ENCODE measurements around the gene RNF123.

RNF123 gene

DNA sequence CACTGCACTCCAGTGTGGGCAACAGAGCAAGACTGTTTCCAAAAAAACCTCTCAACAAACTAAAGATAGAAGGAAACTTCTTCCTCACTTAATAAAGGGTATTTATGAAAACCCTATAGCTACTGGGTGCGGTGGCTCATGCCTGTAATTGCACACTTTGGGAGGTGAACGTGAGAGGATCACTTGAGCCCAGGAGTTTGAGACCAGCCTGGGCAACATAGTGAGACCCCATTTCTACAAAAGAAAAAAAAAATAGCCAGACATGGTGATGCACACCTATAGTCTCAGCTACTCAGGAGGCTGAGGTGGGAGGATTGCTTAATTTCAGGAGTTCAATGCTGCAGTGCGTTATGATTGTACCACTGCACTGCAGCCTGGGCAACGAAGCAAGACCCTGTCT is 74.6 kb downstream of the RNF123 start:
- TF ChIP-seq POLR2AphosphoS5 (IDR thresholded peaks at IDR 0.05; ENCODE audit: low read depth, low read length): no peak
- TF ChIP-seq TAF1 (IDR thresholded peaks at IDR 0.05; ENCODE audit: borderline replicate concordance, insufficient read depth, low read length): no peak
- TF ChIP-seq, protein P1, sequence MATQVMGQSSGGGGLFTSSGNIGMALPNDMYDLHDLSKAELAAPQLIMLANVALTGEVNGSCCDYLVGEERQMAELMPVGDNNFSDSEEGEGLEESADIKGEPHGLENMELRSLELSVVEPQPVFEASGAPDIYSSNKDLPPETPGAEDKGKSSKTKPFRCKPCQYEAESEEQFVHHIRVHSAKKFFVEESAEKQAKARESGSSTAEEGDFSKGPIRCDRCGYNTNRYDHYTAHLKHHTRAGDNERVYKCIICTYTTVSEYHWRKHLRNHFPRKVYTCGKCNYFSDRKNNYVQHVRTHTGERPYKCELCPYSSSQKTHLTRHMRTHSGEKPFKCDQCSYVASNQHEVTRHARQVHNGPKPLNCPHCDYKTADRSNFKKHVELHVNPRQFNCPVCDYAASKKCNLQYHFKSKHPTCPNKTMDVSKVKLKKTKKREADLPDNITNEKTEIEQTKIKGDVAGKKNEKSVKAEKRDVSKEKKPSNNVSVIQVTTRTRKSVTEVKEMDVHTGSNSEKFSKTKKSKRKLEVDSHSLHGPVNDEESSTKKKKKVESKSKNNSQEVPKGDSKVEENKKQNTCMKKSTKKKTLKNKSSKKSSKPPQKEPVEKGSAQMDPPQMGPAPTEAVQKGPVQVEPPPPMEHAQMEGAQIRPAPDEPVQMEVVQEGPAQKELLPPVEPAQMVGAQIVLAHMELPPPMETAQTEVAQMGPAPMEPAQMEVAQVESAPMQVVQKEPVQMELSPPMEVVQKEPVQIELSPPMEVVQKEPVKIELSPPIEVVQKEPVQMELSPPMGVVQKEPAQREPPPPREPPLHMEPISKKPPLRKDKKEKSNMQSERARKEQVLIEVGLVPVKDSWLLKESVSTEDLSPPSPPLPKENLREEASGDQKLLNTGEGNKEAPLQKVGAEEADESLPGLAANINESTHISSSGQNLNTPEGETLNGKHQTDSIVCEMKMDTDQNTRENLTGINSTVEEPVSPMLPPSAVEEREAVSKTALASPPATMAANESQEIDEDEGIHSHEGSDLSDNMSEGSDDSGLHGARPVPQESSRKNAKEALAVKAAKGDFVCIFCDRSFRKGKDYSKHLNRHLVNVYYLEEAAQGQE (IDR thresholded peaks at IDR 0.05; ENCODE audit: insufficient read depth in 1 of 2, low read depth in 2 of 2, low read length in 2 of 2): no peak
- TF ChIP-seq FOXP2 (optimal IDR thresholded peaks at IDR 0.05; ENCODE audit: borderline replicate concordance, extremely low read depth, extremely low read length, insufficient read depth): no peak
- TF ChIP-seq SIN3A (IDR thresholded peaks at IDR 0.05; ENCODE audit: borderline replicate concordance, insufficient read depth, low read length): no peak

DNA sequence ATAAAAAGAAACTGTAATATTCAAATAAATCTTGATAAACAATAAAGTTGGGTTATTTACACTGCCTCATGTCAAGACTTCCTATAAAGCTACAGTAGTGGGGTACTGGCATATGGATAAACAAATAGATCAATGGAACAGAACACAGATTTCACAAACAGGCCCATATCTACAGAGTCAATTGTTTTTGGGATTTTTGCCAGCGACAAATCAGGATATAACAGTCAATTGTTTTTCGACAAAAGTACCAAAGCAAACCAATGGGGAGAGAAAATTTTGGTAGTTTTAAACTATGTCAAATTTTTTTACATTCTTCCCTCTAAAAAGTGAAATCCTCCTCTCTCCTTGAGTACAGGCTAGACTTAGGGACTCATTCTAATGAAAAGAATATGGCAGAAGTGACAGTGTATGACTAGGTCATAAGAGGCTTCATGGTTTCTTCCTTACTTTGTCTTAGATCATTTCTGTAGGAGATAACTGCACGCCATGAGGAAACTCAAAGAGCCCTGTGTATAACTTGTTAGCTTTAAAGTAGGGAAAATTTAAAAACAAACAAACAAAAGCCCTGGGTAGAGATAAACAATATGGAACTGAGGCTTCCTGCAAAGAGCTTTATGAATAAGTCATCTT is 80.0 kb downstream of the RNF123 start:
- TF ChIP-seq, protein P1 (IDR thresholded peaks at IDR 0.05; ENCODE audit: insufficient read depth in 1 of 2, low read depth in 2 of 2, low read length in 2 of 2): no peak
- no peak for TF ChIP-seq POLR2AphosphoS5 (IDR thresholded peaks at IDR 0.05; ENCODE audit: low read depth, low read length)
- TF ChIP-seq FOXP2 (optimal IDR thresholded peaks at IDR 0.05; ENCODE audit: borderline replicate concordance, extremely low read depth, extremely low read length, insufficient read depth): no peak
- TF ChIP-seq SIN3A (IDR thresholded peaks at IDR 0.05; ENCODE audit: borderline replicate concordance, insufficient read depth, low read length): no peak
- TF ChIP-seq TAF1 (IDR thresholded peaks at IDR 0.05; ENCODE audit: borderline replicate concordance, insufficient read depth, low read length): no peak

DNA sequence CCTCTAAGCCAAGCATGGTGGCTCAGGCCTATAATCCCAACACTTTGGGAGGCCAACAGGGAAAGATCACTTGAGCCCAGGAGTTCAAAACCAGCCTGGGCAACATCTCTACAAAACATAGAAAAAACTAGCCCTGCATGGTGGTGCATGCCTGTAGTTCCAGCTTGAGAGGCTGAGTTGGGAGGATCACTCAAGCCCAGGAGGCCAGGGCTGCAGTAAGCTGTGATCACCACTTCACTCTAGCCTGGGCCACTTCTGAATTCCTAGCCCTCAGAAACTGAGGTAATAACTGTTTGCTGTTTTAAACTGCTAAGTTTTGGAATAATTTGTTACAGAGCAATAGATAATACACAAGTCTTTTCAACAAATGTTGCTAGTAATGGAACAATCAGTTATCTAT is 80.6 kb downstream of the RNF123 start:
- TF ChIP-seq TAF1 (IDR thresholded peaks at IDR 0.05; ENCODE audit: borderline replicate concordance, insufficient read depth, low read length) (no peak), FOXP2 (optimal IDR thresholded peaks at IDR 0.05; ENCODE audit: borderline replicate concordance, extremely low read depth, extremely low read length, insufficient read depth) (no peak), SIN3A (IDR thresholded peaks at IDR 0.05; ENCODE audit: borderline replicate concordance, insufficient read depth, low read length) (no peak), POLR2AphosphoS5 (IDR thresholded peaks at IDR 0.05; ENCODE audit: low read depth, low read length) (no peak)
- TF ChIP-seq, protein P1 (IDR thresholded peaks at IDR 0.05; ENCODE audit: insufficient read depth in 1 of 2, low read depth in 2 of 2, low read length in 2 of 2): no peak

Data from PFSK-1 (cell line).